GM18909 (cell line): Measurements from ENCODE around the gene URM1.

Experiments used
- ATAC-seq: cut with Tn5 transposase; IDR thresholded peaks from one replicate; pipeline ENCODE4 v1.9.1; 2021; ENCODE audit warnings: mild to moderate bottlenecking; ENCODE audit not compliant: unreplicated experiment, poor library complexity

URM1 gene

GRCh38 chr9:128383791-128384190 lies 12.6 kb downstream of the URM1 start:
- no peak for ATAC-seq

DNA sequence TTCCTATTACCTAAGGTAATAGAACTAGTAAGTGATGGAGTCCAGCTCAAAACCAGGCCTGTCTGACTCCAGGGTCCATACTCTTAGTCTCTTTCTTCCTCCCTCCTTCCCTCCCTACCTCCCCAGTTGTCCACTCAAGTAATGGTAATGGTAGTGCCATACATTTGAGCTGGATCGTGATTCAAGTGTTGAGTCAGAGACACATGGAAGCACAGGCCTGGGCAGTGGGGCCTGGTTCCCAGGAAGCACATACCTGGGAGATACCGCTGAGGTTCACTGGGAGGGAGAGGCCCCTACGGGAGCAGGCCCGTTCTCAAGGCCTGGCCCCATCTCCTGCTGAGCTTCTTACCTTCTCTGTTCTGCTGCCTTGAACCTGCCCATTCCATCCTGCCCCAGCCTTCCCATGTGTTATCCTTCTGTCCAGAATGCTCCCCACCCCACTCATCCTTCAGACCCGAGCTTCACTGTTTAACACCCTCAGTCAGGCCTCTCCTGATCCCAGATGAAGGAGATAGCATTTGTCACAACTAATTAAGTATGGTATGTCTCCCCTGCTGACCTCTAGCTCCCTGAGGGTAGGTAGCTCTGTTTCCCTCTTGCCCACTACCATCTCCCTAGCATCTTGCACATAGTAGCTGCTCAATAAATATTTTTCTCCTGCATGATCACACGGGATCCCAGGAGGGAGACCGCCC lies 13.8 kb downstream of the URM1 start:
- no peak for ATAC-seq

DNA sequence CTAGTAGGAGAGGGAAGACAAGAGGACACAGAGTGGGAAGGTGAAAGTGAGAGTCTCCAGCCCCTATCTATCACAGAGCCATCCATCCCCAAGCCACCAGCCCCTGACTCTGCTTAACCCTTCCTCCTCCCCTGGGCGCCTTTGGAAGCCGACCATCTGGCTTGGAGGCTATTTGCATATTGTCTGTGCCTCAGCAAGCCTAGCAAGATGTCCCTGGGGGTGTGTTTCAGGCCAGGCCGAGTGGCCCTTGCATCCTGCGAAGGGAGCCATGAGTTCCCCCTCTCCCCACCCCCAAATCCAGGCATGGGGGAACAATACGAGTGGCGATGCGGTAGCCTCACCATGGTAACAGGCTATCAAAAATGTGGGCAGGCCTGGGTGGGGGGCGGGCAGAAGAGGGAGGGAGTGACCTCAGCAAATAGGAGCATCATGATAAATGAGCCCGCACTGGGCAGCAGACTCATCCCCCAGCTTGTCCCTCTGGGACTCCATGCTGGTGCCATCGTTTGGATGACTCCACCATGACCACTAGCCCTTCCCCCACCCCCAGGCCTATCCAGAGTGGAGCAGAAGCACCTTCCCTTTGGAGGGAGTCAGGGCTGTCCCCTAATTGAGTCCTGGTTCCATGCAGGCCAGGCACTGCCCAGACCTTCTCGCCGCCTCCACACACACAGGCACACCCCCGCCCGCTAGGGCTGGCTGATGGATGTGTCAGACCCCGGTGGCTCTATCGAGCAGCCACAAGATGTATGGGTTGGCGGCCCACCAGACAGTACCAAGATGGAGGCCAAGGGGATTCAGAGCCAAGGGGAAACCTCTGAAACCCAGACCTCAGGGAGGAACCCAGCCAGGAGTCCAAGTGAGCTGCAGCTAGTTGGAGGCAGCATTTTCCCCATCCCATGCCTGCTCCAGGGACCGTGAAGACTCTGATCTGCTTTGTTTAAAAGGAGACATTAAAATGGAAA lies 14.6 kb downstream of the URM1 start:
- no peak for ATAC-seq

DNA sequence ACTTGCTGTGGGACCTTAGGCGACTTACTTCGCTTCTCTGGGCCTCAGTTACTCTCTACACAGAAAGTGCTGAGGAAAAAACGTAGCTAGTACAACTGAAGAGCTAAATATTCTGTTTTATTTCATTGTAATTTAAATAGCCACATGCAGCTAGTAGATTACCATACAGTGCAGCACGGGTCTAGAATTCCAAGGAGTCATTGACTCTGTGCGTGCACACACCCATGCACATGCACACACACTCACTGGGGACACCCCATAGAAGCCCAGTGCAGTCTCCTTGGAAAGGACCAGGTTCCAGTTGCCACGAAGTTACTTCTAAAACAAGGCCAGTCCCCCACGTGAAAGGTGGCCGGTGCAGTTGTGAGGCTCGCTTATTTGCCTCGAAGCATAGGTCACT lies 17.0 kb downstream of the URM1 start:
- no peak for ATAC-seq

DNA sequence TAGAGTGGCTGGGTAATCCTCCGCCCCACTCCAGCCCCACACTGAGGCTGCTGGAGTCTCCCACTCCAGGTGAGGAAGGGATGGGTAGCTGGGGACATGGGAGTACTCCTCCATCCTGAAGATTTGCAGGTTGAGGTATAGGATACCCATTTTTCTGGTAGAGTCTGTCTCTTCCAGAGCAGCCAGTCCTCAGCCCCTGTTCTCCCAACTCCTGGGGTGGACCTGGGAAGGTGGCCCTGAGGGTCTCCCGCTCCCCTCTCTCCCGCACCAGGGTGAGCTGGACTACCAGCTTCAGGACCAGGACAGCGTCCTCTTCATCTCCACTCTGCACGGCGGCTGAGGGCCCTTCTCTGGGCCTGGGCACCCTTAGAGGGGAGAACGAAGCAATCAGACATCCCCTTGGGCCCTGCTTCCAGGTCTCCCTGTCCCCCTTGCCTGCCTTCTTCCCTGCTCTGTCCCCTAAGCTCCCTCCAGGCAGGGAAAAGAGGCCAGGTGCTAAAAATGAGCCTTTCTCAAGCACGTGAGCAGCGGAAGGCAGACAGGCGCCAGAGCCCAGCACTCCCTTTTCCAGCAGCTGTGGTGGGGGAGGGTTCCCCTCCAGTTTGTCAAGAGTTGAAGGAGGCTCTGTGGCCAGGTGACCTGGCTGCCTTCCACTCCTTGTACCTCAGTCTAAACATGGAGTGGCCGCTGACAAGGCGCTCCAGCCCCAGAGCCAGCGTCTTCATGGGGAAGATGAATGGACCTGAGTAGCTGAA lies 18.4 kb downstream of the URM1 start:
- ATAC-seq: no peak

DNA sequence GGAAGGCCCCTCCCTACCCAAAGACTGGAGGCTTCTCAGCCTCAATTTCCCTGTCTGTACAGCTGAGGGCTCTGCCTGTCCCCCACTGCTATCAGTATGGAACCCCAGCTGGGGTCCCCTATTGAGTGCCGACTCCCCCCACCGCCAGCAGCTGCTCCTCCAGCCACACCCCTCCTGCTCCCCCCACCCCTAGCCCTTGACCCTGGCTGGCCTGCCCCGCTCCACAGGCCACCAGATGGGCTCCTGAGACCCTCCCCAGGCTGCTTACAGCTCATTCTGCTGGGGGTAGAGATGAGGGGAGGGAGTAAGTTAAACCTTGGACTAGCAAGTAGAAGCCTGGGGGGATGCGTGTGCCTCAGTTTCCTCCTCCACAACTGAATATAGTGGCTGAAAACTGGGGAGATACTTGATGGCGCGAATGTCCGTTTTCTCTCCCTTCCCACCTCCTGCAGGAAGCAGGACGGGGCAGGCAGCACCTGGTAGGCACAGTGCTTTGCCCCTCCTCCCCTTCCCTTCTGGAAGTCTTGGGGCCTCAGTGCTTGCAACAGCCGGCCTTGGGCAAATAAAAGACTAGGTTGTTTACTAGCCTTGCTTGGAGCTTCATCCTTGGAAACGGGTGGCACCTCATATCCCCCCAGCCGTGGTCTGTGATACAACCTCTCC lies 19.1 kb downstream of the URM1 start:
- ATAC-seq: no peak

DNA sequence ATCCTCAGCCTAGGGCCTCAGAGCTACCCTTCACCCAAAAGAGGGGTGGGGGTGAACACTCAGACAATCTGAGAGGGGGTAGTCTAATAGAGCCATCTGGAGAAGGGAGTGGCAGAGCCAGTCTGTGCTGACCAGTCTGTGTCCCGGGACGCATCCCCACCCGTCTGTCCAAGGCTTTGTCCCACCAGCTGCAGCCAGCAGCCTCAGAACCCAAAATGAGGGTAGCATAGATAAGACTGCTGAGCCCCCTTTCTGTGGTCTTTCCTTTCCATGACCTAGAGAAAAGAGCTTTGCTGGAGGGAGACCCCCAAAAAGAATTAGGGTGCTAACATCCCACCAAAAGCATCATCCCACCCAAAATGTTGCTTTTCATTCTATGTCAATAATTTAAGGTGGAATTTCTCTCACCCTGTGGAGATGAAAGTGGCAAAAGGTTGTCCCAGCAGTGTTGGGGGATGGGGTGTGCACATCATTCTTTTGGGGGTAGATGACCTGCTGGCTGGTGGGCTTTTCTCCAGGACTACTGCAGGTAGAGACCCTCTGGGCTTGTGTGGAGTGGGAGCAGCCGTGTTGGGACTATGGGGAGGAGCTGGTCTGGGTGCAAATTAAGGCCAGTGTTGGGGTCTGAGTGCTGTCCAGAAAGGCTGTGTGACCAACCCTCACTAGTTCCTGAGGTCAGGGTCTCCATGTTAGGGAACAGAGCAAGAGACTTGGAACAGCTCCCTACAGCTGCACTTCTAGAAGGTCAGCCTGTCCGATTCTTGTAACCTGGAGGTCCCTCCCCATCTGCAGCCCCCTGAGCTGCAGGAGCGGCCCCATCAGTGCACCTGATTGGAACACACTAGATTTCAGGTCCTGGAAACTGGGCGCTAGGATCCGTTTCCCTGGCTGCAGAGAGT lies 19.9 kb downstream of the URM1 start:
- no peak for ATAC-seq

- no peak for ATAC-seq
These were observed 20.8 kb downstream of the URM1 start for GRCh38 chr9:128391956-128392301.

DNA sequence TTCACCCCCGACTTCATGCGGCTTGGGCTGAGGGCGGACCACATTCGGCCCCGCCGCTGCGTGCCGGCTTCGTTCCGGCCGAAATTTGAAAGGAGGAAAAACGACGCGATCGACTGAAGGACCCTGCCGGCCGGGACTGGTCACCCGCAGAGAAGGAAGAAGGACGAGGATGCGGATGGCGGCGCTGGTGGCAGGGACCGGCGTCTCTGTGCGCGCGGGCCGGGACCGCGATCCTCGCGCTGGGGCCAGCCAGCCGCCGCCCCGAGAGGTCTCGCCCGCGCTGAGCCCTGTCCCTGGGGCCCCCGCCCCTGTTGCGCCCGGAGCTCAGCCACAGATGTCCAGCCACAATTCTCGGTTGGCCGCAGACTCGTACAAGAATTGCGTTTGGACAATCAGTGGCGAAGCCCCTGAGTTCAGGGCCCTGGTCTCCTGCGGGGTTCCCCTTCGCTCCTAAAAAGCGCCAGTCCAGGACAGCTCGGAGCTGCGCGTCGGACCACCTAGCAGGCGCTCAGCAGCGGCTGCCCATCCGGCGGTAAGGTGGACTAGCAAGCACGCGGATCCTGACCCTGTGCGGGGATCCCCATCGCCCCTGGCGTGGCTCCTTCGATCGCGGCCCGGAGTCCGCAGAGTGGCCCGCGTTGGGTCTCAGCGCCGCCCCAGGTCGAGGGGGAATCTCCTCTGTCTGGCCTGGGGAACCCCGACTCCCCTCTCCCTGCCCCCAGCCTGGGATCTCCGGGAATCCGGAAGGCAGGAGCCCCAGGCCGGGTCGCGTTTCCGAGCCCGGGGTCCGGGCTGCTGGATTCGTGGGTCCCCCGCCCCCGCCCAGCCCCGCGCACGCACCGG lies 21.3 kb downstream of the URM1 start:
- ATAC-seq: no peak

DNA sequence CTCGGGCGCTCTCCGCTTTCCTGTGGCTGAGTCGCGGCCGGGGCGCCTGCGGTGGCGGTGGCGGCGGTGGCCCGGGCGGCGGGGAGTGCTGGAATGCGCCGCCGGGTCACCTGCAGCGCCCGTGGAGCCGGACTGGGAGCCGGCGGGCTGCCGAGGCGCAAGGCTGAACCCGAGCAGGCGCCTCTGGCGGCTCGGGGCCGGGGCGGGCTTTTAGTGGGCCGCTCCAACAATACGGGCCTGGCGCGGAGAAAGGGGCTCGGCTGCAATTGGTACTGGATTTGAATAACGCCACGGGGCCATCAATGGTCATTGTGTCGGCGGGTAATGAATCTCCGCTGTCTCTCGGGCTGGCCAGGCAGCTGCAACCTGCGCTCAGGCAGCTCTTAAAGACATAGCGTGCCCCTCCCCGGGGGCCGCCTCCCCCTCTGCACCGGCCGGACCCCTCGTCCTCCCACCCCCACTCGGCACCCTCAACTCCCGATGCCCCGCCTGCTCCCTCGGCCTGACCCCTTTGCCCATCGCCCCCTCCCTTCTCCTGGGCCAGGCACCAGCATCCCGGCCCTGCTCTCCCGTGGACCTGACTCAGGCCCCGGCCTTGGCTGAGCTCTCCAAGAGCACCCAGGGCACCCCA lies 22.1 kb downstream of the URM1 start:
- ATAC-seq: no peak

- ATAC-seq: no peak
These were observed 22.8 kb downstream of the URM1 start for GRCh38 chr9:128393970-128394369.

GRCh38 chr9:128394379-128395168 lies 23.4 kb downstream of the URM1 start:
- no peak for ATAC-seq

- ATAC-seq: no peak
These were observed 25.9 kb downstream of the URM1 start for GRCh38 chr9:128396970-128397613.

DNA sequence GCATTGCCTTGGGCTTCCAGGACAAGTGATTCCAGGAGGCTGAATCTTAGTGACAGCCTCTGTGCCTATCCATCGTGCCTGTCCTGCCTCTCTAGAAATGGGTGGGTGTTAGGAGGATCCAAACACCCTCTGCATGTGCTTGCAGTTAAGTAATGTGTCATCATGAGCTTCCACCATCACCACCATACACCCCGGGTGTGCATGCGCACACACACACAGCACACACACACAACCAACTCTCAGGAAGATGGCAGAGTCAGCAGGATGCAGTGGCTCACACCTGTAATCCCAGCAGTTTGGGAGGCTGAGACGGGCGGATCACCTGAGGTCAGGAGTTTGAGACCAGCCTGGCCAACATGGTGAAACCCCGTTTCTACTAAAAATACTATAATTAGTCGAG lies 26.7 kb downstream of the URM1 start:
- ATAC-seq: no peak

- no peak for ATAC-seq
These were observed 28.7 kb downstream of the URM1 start for GRCh38 chr9:128399861-128400260.

GRCh38 chr9:128404560-128404959 lies 33.4 kb downstream of the URM1 start:
- no peak for ATAC-seq
